NK-92 (cell line): ENCODE results near the gene WNT5A.

Experiments used
- DNase-seq: peaks from one replicate; lab custom pipeline; 2025; ENCODE audit not compliant: unreplicated experiment; lab: John Stamatoyannopoulos, UW

WNT5A gene

GRCh38 chr3:55486857-55487380 lies at the start of gene WNT5A:
Gene WNT5A, minus strand, starts transcription at chr3:55487306. Its CDS starts 321 bp downstream, at chr3:55486985.
- DNase-seq = no peak

- no peak for DNase-seq
Observed at GRCh38 chr3:55534876-55535275, 47.8 kb upstream of the WNT5A start.

- no peak for DNase-seq
Observed at GRCh38 chr3:55532806-55533205, 45.7 kb upstream of the WNT5A start.

- no peak for DNase-seq
Observed at GRCh38 chr3:55531321-55531720, 44.2 kb upstream of the WNT5A start.

- DNase-seq = no peak
Observed at GRCh38 chr3:55527361-55527760, 40.3 kb upstream of the WNT5A start.

GRCh38 chr3:55526332-55527030 lies 39.4 kb upstream of the WNT5A start:
- no peak for DNase-seq

GRCh38 chr3:55525436-55525835 lies 38.3 kb upstream of the WNT5A start:
- DNase-seq = no peak

- no peak for DNase-seq
Observed at GRCh38 chr3:55524565-55525244, 37.6 kb upstream of the WNT5A start.

GRCh38 chr3:55523471-55523870 lies 36.4 kb upstream of the WNT5A start:
- no peak for DNase-seq

- DNase-seq = no peak
Observed at GRCh38 chr3:55521738-55522421, 34.8 kb upstream of the WNT5A start.

GRCh38 chr3:55521064-55521737 lies 34.1 kb upstream of the WNT5A start:
- DNase-seq = no peak

GRCh38 chr3:55519019-55519418 lies 31.9 kb upstream of the WNT5A start:
- DNase-seq = no peak

GRCh38 chr3:55518451-55518850 lies 31.3 kb upstream of the WNT5A start:
- DNase-seq = no peak

GRCh38 chr3:55516392-55517030 lies 29.4 kb upstream of the WNT5A start:
- DNase-seq = no peak

GRCh38 chr3:55515550-55516246 lies 28.6 kb upstream of the WNT5A start:
- DNase-seq = no peak

GRCh38 chr3:55514962-55515361 lies 27.9 kb upstream of the WNT5A start:
- DNase-seq = no peak

- no peak for DNase-seq
Observed at GRCh38 chr3:55512571-55513343, 25.7 kb upstream of the WNT5A start.

GRCh38 chr3:55511895-55512570 lies 24.9 kb upstream of the WNT5A start:
- DNase-seq = no peak

- no peak for DNase-seq
Observed at GRCh38 chr3:55508335-55508734, 21.2 kb upstream of the WNT5A start.
